ENCODE measurements around the gene CDIP1.
"Not testable (repeated sequence)": the region's sequence is repeated elsewhere in the genome, so short reads cannot be mapped to it uniquely, and the experiment has no call there.

CDIP1 gene

DNA sequence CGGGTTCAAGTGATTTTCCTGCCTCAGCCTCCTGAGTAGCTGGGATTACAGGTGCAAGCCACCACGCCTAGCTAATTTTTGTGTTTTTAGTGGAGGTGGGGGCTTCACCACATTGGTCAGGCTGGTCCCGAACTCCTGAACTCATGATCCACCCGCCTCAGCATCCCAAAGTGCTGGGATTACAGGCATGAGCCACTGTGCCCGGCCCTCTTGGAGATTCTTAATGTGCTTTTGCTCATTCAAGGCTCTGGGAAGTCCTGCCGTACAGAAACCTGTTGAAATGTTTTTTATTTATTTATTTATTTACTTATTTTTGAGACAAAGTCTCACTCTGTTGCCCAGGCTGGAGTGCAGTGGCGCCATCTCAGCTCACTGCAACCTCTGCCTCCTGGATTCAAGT is 35.4 kb upstream of the CDIP1 start:
- H3K4me3 ChIP-seq (ENCODE audit: low read depth, low read length); H3K27ac ChIP-seq (ENCODE audit: extremely low read depth, low read depth, low read length); H3K9me3 ChIP-seq (ENCODE audit: control insufficient read depth, insufficient read depth, low read depth, low read length); POLR2A ChIA-PET; H3K36me3 ChIP-seq (ENCODE audit: control insufficient read depth in 2 of 2, insufficient read depth in 1 of 2, low read length in 2 of 2); H3K4me1 ChIP-seq (ENCODE audit: control insufficient read depth, insufficient read depth, low read length): not testable (repeated sequence)
- TF ChIP-seq SCRT1 (tag by site-specific recombination; IDR thresholded peaks at IDR 0.05; ENCODE audit: borderline replicate concordance) (0 out of 2 replicates have a peak, but pooled peaks have one; percentile 8), ZNF239 (tag by site-specific recombination; IDR thresholded peaks at IDR 0.05) (peak; percentile 66), SCRT2 (tag by site-specific recombination; IDR thresholded peaks at IDR 0.05) (peak; percentile 68)
- CTCF ChIA-PET, result interaction anchor here (0.7 to 3.4 kb wide), 4 partner anchors 11 to 67 kb away, joined by 3 to 16 read pairs (median 5); no protein-coding TSS in a partner anchor

- TF ChIP-seq MZF1 (tag by site-specific recombination; IDR thresholded peaks at IDR 0.05; ENCODE audit: borderline replicate concordance) (no peak), ZNF146 (tag by site-specific recombination; IDR thresholded peaks at IDR 0.05) (no peak), ZNF600 (tag by site-specific recombination; IDR thresholded peaks at IDR 0.05) (no peak), ZNF366 (tag by site-specific recombination; conservative IDR thresholded peaks at IDR 0.05) (no peak), ZNF677 (tag by site-specific recombination; IDR thresholded peaks at IDR 0.05) (no peak), SALL2 (tag by site-specific recombination; IDR thresholded peaks at IDR 0.05; ENCODE audit: borderline replicate concordance) (no peak), BCL11B (tag by site-specific recombination; IDR thresholded peaks at IDR 0.05; ENCODE audit: low read depth) (no peak), ZBTB17 (tag by site-specific recombination; IDR thresholded peaks at IDR 0.05) (no peak), ZBTB48 (tag by site-specific recombination; IDR thresholded peaks at IDR 0.05) (no peak), ZNF791 (tag by site-specific recombination; IDR thresholded peaks at IDR 0.05) (no peak), ZNF16 (tag by site-specific recombination; IDR thresholded peaks at IDR 0.05; ENCODE audit: low read depth) (no peak), ZEB2 (tag by site-specific recombination; IDR thresholded peaks at IDR 0.05) (no peak), ZNF658 (tag by site-specific recombination; IDR thresholded peaks at IDR 0.05) (no peak), ZNF2 (tag by site-specific recombination; IDR thresholded peaks at IDR 0.05) (no peak), ZNF521 (tag by site-specific recombination; IDR thresholded peaks at IDR 0.05) (no peak), ZNF114 (tag by site-specific recombination; IDR thresholded peaks at IDR 0.05) (no peak), ZNF391 (tag by site-specific recombination; IDR thresholded peaks at IDR 0.05; ENCODE audit: borderline replicate concordance, low read depth) (no peak), ZNF184 (tag by site-specific recombination; IDR thresholded peaks at IDR 0.05) (no peak), HOXD13 (CRISPR knock-in tag; IDR thresholded peaks at IDR 0.05; ENCODE audit: borderline replicate concordance) (no peak)
- Histone ChIP-seq H3K4me3 (ENCODE audit: low read depth, low read length) (no peak overlapping the region), H3K27ac (ENCODE audit: extremely low read depth, low read depth, low read length) (no peak overlapping the region), H3K9me3 (ENCODE audit: control insufficient read depth, insufficient read depth, low read depth, low read length) (no peaks in the 10 kb centered on the region), H3K36me3 (ENCODE audit: control insufficient read depth in 2 of 2, insufficient read depth in 1 of 2, low read length in 2 of 2) (no peaks in the 10 kb centered on the region), H3K4me1 (ENCODE audit: control insufficient read depth, insufficient read depth, low read length) (no peaks in the 10 kb centered on the region)
- ChIA-PET POLR2A (no interaction called here), CTCF (interaction anchor here (1.6 to 3.4 kb wide), 3 partner anchors 13 to 66 kb away, joined by 4 to 16 read pairs (median 6); no protein-coding TSS in a partner anchor)
Measured at GRCh38 chr16:4572715-4573114, 34.1 kb upstream of the CDIP1 start.

DNA sequence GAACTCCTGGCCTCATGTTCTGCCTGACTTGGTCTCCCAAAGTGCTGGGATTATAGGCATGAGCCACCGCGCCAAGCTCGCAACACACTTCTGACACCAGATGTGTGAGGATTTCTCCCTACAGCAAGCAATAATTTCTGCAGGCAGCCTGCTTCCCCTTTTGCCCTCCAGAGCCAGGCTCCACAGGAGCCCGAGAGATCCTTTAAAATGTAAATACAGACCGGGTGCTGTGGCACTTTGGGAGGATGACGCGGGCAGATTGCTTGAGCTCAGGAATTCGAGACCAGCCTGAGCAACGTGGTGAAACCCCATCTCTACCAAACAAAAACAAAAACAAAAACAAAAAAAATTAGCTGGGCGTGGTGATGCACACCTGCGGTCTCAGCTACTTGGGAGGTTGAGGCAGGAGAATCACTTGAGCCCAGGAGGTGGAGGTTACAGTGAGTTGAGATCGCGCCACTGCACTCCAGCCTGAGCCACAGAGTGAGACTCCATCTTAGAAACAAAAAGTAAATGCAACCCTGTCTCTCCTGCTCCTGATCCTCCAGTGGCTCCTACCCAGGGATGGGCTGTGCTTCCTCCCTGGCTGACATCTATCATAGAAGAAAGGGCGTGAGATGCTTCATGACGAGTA is 32.2 kb upstream of the CDIP1 start:
- POLR2A ChIA-PET, result no interaction called here
- no peaks in the 10 kb centered on the region for H3K9me3 ChIP-seq (ENCODE audit: control insufficient read depth, insufficient read depth, low read depth, low read length)
- CTCF ChIA-PET, result no interaction called here
- no peak overlapping the region for H3K27ac ChIP-seq (ENCODE audit: extremely low read depth, low read depth, low read length)
- H3K4me1 ChIP-seq (ENCODE audit: control insufficient read depth, insufficient read depth, low read length), result no peaks in the 10 kb centered on the region
- H3K36me3 ChIP-seq (ENCODE audit: control insufficient read depth in 2 of 2, insufficient read depth in 1 of 2, low read length in 2 of 2), result no peaks in the 10 kb centered on the region
- H3K4me3 ChIP-seq (ENCODE audit: low read depth, low read length), result no peak overlapping the region
- TF ChIP-seq ZNF664 (tag by site-specific recombination; IDR thresholded peaks at IDR 0.05) (no peak), EGR2 (tag by site-specific recombination; IDR thresholded peaks at IDR 0.05; ENCODE audit: low read depth) (no peak), ZNF248 (tag by site-specific recombination; IDR thresholded peaks at IDR 0.05) (no peak), ZNF133 (tag by site-specific recombination; IDR thresholded peaks at IDR 0.05) (no peak), ZNF350 (tag by site-specific recombination; IDR thresholded peaks at IDR 0.05) (no peak), KLF1 (tag by site-specific recombination; IDR thresholded peaks at IDR 0.05) (no peak), HOXC10 (CRISPR knock-in tag; IDR thresholded peaks at IDR 0.05) (no peak), ZNF114 (tag by site-specific recombination; IDR thresholded peaks at IDR 0.05) (no peak), SETDB1 (IDR thresholded peaks at IDR 0.05; ENCODE audit: insufficient read length, low read length) (no peak), ZNF658 (tag by site-specific recombination; IDR thresholded peaks at IDR 0.05) (no peak), ZNF555 (tag by site-specific recombination; conservative IDR thresholded peaks at IDR 0.05) (no peak)
- TF ChIP-seq, protein P1, sequence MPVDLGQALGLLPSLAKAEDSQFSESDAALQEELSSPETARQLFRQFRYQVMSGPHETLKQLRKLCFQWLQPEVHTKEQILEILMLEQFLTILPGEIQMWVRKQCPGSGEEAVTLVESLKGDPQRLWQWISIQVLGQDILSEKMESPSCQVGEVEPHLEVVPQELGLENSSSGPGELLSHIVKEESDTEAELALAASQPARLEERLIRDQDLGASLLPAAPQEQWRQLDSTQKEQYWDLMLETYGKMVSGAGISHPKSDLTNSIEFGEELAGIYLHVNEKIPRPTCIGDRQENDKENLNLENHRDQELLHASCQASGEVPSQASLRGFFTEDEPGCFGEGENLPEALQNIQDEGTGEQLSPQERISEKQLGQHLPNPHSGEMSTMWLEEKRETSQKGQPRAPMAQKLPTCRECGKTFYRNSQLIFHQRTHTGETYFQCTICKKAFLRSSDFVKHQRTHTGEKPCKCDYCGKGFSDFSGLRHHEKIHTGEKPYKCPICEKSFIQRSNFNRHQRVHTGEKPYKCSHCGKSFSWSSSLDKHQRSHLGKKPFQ (tag by site-specific recombination; IDR thresholded peaks at IDR 0.05), result no peak
- TF ChIP-seq, protein P2, sequence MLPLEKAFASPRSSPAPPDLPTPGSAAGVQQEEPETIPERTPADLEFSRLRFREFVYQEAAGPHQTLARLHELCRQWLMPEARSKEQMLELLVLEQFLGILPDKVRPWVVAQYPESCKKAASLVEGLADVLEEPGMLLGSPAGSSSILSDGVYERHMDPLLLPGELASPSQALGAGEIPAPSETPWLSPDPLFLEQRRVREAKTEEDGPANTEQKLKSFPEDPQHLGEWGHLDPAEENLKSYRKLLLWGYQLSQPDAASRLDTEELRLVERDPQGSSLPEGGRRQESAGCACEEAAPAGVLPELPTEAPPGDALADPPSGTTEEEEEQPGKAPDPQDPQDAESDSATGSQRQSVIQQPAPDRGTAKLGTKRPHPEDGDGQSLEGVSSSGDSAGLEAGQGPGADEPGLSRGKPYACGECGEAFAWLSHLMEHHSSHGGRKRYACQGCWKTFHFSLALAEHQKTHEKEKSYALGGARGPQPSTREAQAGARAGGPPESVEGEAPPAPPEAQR (tag by site-specific recombination; IDR thresholded peaks at IDR 0.05), result no peak
